Measurements from ENCODE around the gene SLC25A53.
A peak's percentile ranks its signal among the peaks of the same experiment; 100 is the strongest.

SLC25A53 gene, protein sequence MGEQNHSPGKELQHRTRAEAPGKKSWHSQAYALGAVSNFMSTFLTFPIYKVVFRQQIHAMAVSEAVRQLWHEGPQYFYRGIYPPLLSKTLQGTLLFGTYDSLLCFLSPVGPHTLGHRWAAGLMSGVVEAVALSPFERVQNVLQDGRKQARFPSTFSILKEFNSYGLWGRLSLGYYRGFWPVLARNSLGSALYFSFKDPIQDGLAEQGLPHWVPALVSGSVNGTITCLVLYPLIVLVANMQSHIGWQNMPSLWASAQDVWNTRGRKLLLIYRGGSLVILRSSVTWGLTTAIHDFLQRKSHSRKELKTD

DNA sequence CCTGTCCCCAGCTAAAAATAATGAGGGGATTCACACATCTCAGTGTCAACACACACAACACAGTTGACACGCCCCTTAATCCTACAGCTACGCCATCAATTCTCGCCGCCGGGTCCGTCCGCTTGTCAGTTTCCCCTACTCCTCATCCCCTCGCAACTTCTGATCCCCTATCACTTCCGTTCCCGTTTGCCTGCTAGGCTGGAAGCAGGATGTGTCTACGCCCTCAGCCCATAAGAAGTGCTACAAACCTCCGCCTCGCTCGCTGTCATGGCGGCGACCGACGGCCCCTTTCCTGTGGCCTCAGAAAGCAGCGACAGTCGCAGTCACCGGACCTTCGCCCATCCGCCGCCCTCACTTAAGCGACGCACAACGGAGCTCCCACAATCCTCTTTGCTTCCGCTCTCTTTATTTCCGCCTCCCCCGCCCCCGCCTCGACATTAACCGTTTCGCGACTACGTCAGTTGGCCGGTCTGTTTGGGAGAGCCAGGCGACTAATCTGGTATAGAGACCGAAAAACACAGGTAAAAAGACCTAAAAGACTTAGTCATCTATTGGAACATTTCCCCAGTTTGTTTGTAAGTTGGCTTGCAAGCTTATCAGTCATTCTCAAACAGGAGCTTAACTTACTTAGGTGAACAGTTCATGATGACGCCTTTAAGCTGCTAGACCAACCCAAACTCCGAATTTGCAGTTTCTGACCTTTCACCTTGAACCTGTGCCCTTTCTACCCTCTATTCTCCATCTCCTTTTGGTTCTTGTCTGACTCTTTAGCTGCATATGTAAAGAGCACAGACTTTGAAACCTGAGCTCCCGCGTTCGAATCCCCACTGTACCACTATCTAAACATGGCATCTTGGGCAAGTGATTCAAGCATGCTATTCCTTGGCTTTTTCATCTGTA, at the start of gene SLC25A53:
TSS of gene SLC25A53 (minus strand) at position 380 of the 900 bp plus-strand sequence. CDS start 51,752 bp downstream, outside the sequence.
- Histone ChIP-seq H3K36me3 (ENCODE audit: control insufficient read depth in 1 of 2, insufficient read depth in 2 of 2, low read length in 2 of 2) (no peaks in the 10 kb centered on the region), H3K27ac (ENCODE audit: low read length) (peak within 1 kb of the TSS; percentile 87), H3K4me1 (ENCODE audit: control insufficient read depth in 1 of 2, insufficient read depth in 2 of 2, low read length in 2 of 2) (peaks cover 0 to 15% of the 10 kb centered on the region in 2 donors), H3K9me3 (ENCODE audit: control insufficient read depth in 1 of 2, low read length in 2 of 2) (no peaks in the 10 kb centered on the region), H3K27me3 (ENCODE audit: low read depth, low read length) (no peaks in the 10 kb centered on the region), H3K4me3 (ENCODE audit: low read depth in 1 of 2, low read length in 2 of 2) (peak within 1 kb of the TSS; percentile 73 to 89)

DNA sequence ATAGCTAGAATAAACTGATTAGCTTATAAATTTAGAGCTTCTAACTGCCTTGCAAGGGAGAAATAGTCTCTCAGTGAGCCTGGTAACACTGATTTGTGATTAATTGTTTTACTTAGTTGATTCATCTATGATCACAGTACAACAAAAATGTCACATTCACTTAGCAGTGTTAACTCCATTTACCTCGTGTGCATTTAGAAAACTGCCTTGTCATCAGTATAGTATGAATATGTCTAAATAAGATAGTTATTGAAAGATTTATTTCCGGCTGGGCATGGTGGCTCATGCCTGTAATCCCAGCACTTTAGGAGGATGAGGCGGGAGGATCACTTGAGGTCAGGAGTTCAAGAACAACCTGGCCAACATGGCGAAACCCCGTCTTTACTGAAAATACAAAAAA, 48.7 kb upstream of the SLC25A53 start:
- Histone ChIP-seq H3K27ac (ENCODE audit: low read length) (no peak overlapping the region), H3K4me3 (ENCODE audit: low read depth in 1 of 2, low read length in 2 of 2) (no peak overlapping the region), H3K27me3 (ENCODE audit: low read depth, low read length) (no peaks in the 10 kb centered on the region), H3K4me1 (ENCODE audit: control insufficient read depth in 1 of 2, insufficient read depth in 2 of 2, low read length in 2 of 2) (no peaks in the 10 kb centered on the region), H3K9me3 (ENCODE audit: control insufficient read depth in 1 of 2, low read length in 2 of 2) (no peaks in the 10 kb centered on the region), H3K36me3 (ENCODE audit: control insufficient read depth in 1 of 2, insufficient read depth in 2 of 2, low read length in 2 of 2) (no peaks in the 10 kb centered on the region)

DNA sequence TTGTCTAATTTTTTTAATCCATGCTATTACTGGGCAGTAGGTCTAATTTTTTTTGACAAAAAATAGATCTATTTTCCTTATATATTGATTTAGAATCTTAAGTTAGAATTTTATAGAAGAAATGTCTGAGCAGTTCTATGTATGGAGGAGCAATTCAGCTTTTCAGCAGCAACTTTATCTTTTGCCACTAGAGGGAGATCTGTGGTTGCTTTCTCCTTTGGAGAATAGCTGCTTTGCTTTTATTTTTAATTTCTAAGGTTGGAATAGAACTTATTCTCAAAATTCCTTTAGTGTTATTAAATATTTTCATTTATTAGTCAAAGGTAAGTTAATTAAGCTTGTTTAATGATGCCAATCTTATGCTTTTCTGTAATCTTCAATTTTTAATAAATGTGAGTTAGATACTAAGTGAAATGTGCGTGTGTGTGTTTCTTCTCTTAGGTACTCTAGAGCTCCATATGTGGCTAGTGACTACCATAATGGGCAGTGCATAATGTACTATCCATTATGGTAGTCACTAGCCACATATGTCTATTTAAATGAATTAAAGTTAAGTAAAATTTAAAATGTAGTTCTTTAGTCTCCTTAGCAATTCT, 38.8 kb upstream of the SLC25A53 start:
- Histone ChIP-seq H3K4me3 (ENCODE audit: low read depth in 1 of 2, low read length in 2 of 2) (no peak overlapping the region), H3K4me1 (ENCODE audit: control insufficient read depth in 1 of 2, insufficient read depth in 2 of 2, low read length in 2 of 2) (no peaks in the 10 kb centered on the region), H3K27ac (ENCODE audit: low read length) (no peak overlapping the region), H3K9me3 (ENCODE audit: control insufficient read depth in 1 of 2, low read length in 2 of 2) (no peaks in the 10 kb centered on the region), H3K36me3 (ENCODE audit: control insufficient read depth in 1 of 2, insufficient read depth in 2 of 2, low read length in 2 of 2) (peaks cover 0 to 10% of the 10 kb centered on the region in 2 donors), H3K27me3 (ENCODE audit: low read depth, low read length) (no peaks in the 10 kb centered on the region)

DNA sequence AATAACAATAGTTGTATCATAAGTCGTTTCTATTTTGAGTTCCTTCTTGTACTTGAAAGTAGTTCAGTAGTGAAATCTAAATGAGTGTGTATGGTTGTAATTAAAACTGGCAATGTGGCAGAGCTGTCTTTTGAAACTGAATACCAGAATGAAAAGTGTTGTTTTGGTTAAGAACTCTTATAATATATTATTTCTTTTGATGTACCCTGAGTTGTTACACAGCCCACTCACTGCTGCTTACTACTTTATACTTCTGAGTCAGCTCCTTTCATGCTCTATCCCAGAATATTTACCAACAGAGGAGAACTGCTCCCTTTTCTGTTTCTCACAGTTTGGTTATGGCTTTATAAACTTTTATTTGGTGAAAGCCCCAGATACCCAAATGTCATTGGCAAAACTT, 38.2 kb upstream of the SLC25A53 start:
- Histone ChIP-seq H3K36me3 (ENCODE audit: control insufficient read depth in 1 of 2, insufficient read depth in 2 of 2, low read length in 2 of 2) (peaks cover 1 to 14% of the 10 kb centered on the region in 2 donors), H3K4me3 (ENCODE audit: low read depth in 1 of 2, low read length in 2 of 2) (no peak overlapping the region), H3K4me1 (ENCODE audit: control insufficient read depth in 1 of 2, insufficient read depth in 2 of 2, low read length in 2 of 2) (no peaks in the 10 kb centered on the region), H3K9me3 (ENCODE audit: control insufficient read depth in 1 of 2, low read length in 2 of 2) (no peaks in the 10 kb centered on the region), H3K27me3 (ENCODE audit: low read depth, low read length) (no peaks in the 10 kb centered on the region), H3K27ac (ENCODE audit: low read length) (no peak overlapping the region)

DNA sequence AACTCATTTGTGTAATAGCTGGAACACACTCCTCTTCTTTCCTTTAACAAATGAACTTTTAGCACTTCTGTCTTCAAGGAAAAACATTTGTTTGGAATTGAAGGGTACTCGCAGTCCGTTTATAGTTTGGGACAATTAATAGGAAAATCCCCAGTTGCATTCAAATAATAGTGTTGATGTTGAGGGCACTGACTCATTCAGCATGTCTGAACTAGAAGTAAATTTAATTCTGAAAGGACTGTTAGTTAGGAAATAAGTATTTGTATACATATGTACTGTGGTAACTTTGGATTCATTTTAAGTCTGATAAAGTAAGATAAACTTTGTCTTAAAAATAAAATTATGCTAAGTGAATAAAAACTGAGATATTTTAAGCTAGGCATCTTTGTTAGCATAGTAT, 36.7 kb upstream of the SLC25A53 start:
- Histone ChIP-seq H3K4me1 (ENCODE audit: control insufficient read depth in 1 of 2, insufficient read depth in 2 of 2, low read length in 2 of 2) (no peaks in the 10 kb centered on the region), H3K9me3 (ENCODE audit: control insufficient read depth in 1 of 2, low read length in 2 of 2) (no peaks in the 10 kb centered on the region), H3K27me3 (ENCODE audit: low read depth, low read length) (no peaks in the 10 kb centered on the region), H3K27ac (ENCODE audit: low read length) (no peak overlapping the region), H3K4me3 (ENCODE audit: low read depth in 1 of 2, low read length in 2 of 2) (no peak overlapping the region), H3K36me3 (ENCODE audit: control insufficient read depth in 1 of 2, insufficient read depth in 2 of 2, low read length in 2 of 2) (peaks cover 12 to 24% of the 10 kb centered on the region in 2 donors)

DNA sequence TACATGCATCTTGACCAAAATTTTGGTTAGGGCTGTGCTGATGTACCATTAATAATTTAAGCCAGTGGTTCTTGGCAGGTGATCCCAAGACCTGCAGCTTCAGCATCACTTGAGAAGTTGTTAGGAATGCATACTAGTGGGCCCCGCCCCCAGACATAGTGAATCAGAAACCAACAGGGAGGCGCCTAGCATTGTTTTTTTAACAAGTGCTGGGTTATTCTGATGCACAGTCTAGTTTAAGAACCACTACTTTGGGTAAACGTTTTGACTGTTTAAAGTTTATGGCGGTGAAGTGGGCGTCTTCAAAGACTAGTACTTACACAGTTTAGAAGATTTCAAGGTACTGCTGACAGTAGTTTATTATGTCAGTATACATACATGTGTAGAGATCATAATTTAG, 33.0 kb upstream of the SLC25A53 start:
- no peaks in the 10 kb centered on the region for H3K27me3 ChIP-seq (ENCODE audit: low read depth, low read length)
- H3K27ac ChIP-seq (ENCODE audit: low read length), result no peak overlapping the region
- peaks cover 18 to 47% of the 10 kb centered on the region in 2 donors for H3K36me3 ChIP-seq (ENCODE audit: control insufficient read depth in 1 of 2, insufficient read depth in 2 of 2, low read length in 2 of 2)

DNA sequence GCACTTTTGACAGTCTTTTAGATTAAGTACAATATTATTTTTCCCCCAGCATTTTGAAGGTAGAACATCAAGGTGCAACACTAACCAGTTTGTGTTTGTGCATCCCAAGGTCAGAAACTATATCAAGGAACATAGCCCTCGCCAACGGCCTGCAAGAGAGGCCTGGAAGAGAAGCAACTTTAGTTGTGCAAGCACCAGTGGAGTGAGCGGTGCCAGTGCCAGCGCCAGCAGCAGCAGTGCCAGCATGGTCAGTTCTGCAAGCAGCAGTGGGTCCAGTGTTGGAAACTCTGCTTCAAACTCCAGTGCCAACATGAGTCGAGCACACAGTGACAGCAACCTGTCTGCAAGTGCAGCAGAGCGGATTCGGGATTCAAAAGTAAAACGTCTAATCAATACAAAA, 31.1 kb upstream of the SLC25A53 start:
- Histone ChIP-seq H3K36me3 (ENCODE audit: control insufficient read depth in 1 of 2, insufficient read depth in 2 of 2, low read length in 2 of 2) (peaks cover 18 to 46% of the 10 kb centered on the region in 2 donors), H3K4me1 (ENCODE audit: control insufficient read depth in 1 of 2, insufficient read depth in 2 of 2, low read length in 2 of 2) (no peaks in the 10 kb centered on the region), H3K27ac (ENCODE audit: low read length) (no peak overlapping the region), H3K9me3 (ENCODE audit: control insufficient read depth in 1 of 2, low read length in 2 of 2) (no peaks in the 10 kb centered on the region), H3K27me3 (ENCODE audit: low read depth, low read length) (no peaks in the 10 kb centered on the region), H3K4me3 (ENCODE audit: low read depth in 1 of 2, low read length in 2 of 2) (no peak overlapping the region)

More for the DNA sequence above, 33.0 kb upstream of the SLC25A53 start:
- Histone ChIP-seq H3K9me3 (ENCODE audit: control insufficient read depth in 1 of 2, low read length in 2 of 2) (no peaks in the 10 kb centered on the region), H3K4me1 (ENCODE audit: control insufficient read depth in 1 of 2, insufficient read depth in 2 of 2, low read length in 2 of 2) (no peaks in the 10 kb centered on the region), H3K4me3 (ENCODE audit: low read depth in 1 of 2, low read length in 2 of 2) (no peak overlapping the region)

DNA sequence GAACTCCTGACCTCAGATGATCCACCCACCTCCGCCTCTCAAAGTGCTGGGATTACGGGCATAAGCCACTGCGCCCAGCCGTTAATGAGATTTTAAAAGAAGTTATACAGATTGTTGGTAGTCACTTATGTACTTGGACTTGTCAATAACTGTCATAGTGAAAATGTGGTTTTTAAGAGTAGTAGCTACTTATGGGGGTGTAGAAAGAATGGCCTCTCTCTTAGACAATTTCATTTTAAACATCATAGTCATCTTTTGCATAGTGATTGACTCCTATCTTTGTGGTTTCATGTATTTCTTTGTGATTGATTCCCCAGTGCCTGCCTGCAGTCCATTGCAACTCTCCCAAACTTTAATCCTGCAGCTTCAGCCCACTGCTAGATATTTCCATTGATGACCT, 26.9 kb upstream of the SLC25A53 start:
- Histone ChIP-seq H3K9me3 (ENCODE audit: control insufficient read depth in 1 of 2, low read length in 2 of 2) (no peaks in the 10 kb centered on the region), H3K4me1 (ENCODE audit: control insufficient read depth in 1 of 2, insufficient read depth in 2 of 2, low read length in 2 of 2) (no peaks in the 10 kb centered on the region), H3K36me3 (ENCODE audit: control insufficient read depth in 1 of 2, insufficient read depth in 2 of 2, low read length in 2 of 2) (peaks cover 7 to 23% of the 10 kb centered on the region in 2 donors), H3K27ac (ENCODE audit: low read length) (no peak overlapping the region), H3K27me3 (ENCODE audit: low read depth, low read length) (no peaks in the 10 kb centered on the region), H3K4me3 (ENCODE audit: low read depth in 1 of 2, low read length in 2 of 2) (no peak overlapping the region)

DNA sequence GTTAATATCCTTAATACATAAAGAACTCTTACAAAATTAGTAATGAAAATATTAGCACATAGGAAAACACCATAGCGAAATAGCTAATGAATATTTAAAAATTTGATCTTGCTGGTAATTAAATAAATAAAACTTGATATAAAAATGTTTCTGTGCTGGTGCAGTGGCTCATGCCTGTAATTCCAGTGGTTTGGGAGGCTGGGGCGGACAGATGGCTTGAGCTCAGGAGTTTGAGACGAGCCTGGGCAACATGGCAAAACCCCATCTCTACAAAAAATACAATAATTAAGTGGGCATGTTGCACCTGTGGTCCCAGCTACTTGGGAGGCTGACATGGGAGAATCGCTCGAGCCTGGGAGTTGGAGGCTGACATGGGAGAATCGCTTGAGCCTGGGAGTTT, 17.0 kb upstream of the SLC25A53 start:
- Histone ChIP-seq H3K9me3 (ENCODE audit: control insufficient read depth in 1 of 2, low read length in 2 of 2) (no peaks in the 10 kb centered on the region), H3K4me3 (ENCODE audit: low read depth in 1 of 2, low read length in 2 of 2) (no peak overlapping the region), H3K36me3 (ENCODE audit: control insufficient read depth in 1 of 2, insufficient read depth in 2 of 2, low read length in 2 of 2) (peaks cover 0 to 4% of the 10 kb centered on the region in 2 donors), H3K27me3 (ENCODE audit: low read depth, low read length) (no peaks in the 10 kb centered on the region), H3K27ac (ENCODE audit: low read length) (no peak overlapping the region), H3K4me1 (ENCODE audit: control insufficient read depth in 1 of 2, insufficient read depth in 2 of 2, low read length in 2 of 2) (no peaks in the 10 kb centered on the region)

DNA sequence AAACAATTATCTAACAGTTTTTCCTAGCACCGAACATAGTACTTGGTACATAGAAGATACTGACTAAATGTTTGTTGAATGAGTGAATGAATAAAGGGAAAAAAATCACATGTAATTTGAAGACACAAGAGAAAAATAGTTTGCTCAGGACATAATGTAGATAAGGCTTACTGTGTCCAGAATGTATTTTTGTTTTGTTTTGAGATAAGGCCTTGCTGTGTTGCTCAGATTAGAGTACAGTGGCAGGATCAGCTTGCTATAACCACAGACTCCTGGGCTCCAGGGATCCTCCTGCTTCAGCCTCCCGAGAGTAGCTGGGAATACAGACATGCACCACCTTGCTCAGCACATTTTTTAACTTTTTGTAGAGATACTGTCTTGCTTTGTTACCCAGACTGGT, 16.0 kb upstream of the SLC25A53 start:
- H3K27ac ChIP-seq (ENCODE audit: low read length), result no peak overlapping the region
- peaks cover 0 to 4% of the 10 kb centered on the region in 2 donors for H3K36me3 ChIP-seq (ENCODE audit: control insufficient read depth in 1 of 2, insufficient read depth in 2 of 2, low read length in 2 of 2)
- H3K27me3 ChIP-seq (ENCODE audit: low read depth, low read length), result no peaks in the 10 kb centered on the region
- peaks cover 0 to 4% of the 10 kb centered on the region in 2 donors for H3K4me1 ChIP-seq (ENCODE audit: control insufficient read depth in 1 of 2, insufficient read depth in 2 of 2, low read length in 2 of 2)
- H3K4me3 ChIP-seq (ENCODE audit: low read depth in 1 of 2, low read length in 2 of 2), result no peak overlapping the region
- H3K9me3 ChIP-seq (ENCODE audit: control insufficient read depth in 1 of 2, low read length in 2 of 2), result no peaks in the 10 kb centered on the region

DNA sequence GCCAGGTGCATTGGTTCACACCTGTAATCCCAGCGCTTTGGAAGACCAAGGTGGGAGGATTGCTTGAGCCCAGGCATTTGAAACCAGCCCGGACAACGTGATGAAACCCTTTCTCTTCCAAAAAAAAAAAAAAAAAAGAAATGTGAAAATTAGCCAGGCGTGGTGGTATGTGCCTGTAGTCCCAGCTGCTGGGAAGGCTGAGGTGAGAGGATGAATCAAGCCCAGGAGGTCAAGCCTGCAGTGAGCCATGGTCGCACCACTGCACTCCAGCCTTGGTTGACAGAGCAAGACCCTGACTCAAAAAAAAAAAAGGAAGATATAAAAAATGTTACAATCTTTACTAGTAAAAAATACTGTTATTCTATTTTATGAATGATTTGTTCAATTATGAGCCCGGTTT, 15.3 kb upstream of the SLC25A53 start:
- peaks cover 0 to 4% of the 10 kb centered on the region in 2 donors for H3K36me3 ChIP-seq (ENCODE audit: control insufficient read depth in 1 of 2, insufficient read depth in 2 of 2, low read length in 2 of 2)
- peaks cover 0 to 11% of the 10 kb centered on the region in 2 donors for H3K4me1 ChIP-seq (ENCODE audit: control insufficient read depth in 1 of 2, insufficient read depth in 2 of 2, low read length in 2 of 2)
- no peak overlapping the region for H3K4me3 ChIP-seq (ENCODE audit: low read depth in 1 of 2, low read length in 2 of 2)
- H3K27me3 ChIP-seq (ENCODE audit: low read depth, low read length), result no peaks in the 10 kb centered on the region
- no peak overlapping the region for H3K27ac ChIP-seq (ENCODE audit: low read length)
- H3K9me3 ChIP-seq (ENCODE audit: control insufficient read depth in 1 of 2, low read length in 2 of 2), result no peaks in the 10 kb centered on the region
